Measurements from ENCODE around the gene CBFB. TPM values are rescaled to one million over a fixed set of nuclear protein-coding genes. Genes with fewer than 3 reads are reported as not detected.

The CBFB gene
- total and polyA plus RNA-seq, 2 experiments from 2014 or later = 47.4 to 59.0 TPM

DNA sequence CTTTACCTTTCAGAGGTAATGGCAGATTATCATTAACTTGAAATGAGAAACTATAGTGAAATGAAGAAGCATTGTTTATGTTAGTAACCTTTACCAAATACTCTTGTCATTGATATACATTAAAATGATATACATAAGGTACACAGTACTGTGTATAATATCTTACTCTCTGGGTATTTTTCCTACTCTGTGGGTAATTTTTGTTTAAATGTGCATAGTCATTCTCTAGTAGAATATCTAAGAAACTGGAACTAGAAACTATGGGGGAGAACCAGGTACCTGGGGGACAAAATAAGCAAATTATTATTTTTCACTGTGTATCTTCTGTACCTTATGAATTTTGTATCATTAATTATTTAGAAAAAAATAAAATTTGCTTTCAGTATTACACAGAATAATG, 60.2 kb downstream of the CBFB start:
- Histone ChIP-seq H3K9me3 (ENCODE audit: low read depth) (no peaks in the 10 kb centered on the region), H3K79me2 (peaks cover 11% of the 10 kb centered on the region)

DNA sequence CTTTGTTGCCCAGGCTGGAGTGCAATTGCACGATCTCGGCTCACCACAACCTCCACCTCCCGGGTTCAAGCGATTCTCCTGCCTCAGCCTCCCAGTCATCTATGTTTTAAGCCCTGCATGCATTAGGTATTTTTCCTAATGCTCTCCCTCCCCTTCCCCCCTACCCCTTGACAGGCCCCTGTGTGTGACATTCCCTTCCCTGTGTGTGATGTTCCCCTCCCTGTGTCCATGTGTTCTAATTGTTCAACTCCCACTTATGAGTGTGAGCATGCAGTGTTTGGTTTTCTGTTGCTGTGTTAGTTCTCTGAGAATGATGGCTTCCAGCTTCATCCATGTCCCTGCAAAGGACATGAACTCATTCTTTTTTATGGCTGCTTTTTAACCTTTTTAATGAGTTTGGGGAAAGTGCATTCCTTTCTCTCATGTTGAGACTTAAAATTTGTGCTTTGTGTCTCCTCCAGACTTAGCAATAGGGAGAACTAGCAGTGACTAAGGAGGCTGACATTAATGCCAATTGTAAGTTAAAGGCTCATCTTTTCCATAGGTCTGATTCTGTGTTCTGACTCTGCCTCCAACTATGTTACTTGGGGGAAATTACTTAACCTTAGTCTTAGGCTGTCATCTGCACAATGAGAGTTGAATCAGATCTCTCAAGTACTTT, 63.1 kb downstream of the CBFB start:
- H3K9me3 ChIP-seq (ENCODE audit: low read depth) = no peaks in the 10 kb centered on the region
- H3K4me2 ChIP-seq = no peak overlapping the region
- peaks cover 11% of the 10 kb centered on the region for H3K79me2 ChIP-seq
- no peak overlapping the region for H3K4me3 ChIP-seq
- H3K4me1 ChIP-seq (ENCODE audit: insufficient read depth) = no peaks in the 10 kb centered on the region
- H3K36me3 ChIP-seq (replicated peaks; ENCODE audit: insufficient read depth, low read depth) = no peaks in the 10 kb centered on the region
- DNase-seq (ENCODE audit: low spot score) = no peak
- no peaks in the 10 kb centered on the region for H3K9me2 ChIP-seq (replicated peaks; ENCODE audit: insufficient read depth)
- TF ChIP-seq, protein P1, sequence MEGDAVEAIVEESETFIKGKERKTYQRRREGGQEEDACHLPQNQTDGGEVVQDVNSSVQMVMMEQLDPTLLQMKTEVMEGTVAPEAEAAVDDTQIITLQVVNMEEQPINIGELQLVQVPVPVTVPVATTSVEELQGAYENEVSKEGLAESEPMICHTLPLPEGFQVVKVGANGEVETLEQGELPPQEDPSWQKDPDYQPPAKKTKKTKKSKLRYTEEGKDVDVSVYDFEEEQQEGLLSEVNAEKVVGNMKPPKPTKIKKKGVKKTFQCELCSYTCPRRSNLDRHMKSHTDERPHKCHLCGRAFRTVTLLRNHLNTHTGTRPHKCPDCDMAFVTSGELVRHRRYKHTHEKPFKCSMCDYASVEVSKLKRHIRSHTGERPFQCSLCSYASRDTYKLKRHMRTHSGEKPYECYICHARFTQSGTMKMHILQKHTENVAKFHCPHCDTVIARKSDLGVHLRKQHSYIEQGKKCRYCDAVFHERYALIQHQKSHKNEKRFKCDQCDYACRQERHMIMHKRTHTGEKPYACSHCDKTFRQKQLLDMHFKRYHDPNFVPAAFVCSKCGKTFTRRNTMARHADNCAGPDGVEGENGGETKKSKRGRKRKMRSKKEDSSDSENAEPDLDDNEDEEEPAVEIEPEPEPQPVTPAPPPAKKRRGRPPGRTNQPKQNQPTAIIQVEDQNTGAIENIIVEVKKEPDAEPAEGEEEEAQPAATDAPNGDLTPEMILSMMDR (IDR thresholded peaks at IDR 0.05; ENCODE audit: poor library complexity) = no peak
- H4K20me1 ChIP-seq (ENCODE audit: insufficient read depth, poor library complexity, severe bottlenecking) = no peaks in the 10 kb centered on the region
- H3K27me3 ChIP-seq = no peaks in the 10 kb centered on the region
- WGBS (ENCODE audit: low lambda C conversion rate, missing lambda C conversion rate) = 81% methylated on average over 4 of the region's 4 CpGs
- no peak overlapping the region for H2AFZ ChIP-seq
- H3K27ac ChIP-seq = peak overlapping the region; percentile 0

More for the DNA sequence above, 60.2 kb downstream of the CBFB start:
- H3K4me1 ChIP-seq (ENCODE audit: insufficient read depth) = no peaks in the 10 kb centered on the region
- H4K20me1 ChIP-seq (ENCODE audit: insufficient read depth, poor library complexity, severe bottlenecking) = no peaks in the 10 kb centered on the region
- no peak for DNase-seq (ENCODE audit: low spot score)
- H3K27ac ChIP-seq = no peak overlapping the region
- H3K9me2 ChIP-seq (replicated peaks; ENCODE audit: insufficient read depth) = no peaks in the 10 kb centered on the region
- no peak for TF ChIP-seq EZH2 (IDR thresholded peaks at IDR 0.05; ENCODE audit: borderline replicate concordance)
- TF ChIP-seq EZH2phosphoT487 (IDR thresholded peaks at IDR 0.05; ENCODE audit: low read depth, severe bottlenecking, unreplicated experiment) = no peak
- TF ChIP-seq, protein P1 (IDR thresholded peaks at IDR 0.05; ENCODE audit: poor library complexity) = no peak
- no peak overlapping the region for H3K4me3 ChIP-seq
- H3K36me3 ChIP-seq (replicated peaks; ENCODE audit: insufficient read depth, low read depth) = no peaks in the 10 kb centered on the region
- no peaks in the 10 kb centered on the region for H3K27me3 ChIP-seq
- H2AFZ ChIP-seq = no peak overlapping the region
- H3K4me2 ChIP-seq = no peak overlapping the region

DNA sequence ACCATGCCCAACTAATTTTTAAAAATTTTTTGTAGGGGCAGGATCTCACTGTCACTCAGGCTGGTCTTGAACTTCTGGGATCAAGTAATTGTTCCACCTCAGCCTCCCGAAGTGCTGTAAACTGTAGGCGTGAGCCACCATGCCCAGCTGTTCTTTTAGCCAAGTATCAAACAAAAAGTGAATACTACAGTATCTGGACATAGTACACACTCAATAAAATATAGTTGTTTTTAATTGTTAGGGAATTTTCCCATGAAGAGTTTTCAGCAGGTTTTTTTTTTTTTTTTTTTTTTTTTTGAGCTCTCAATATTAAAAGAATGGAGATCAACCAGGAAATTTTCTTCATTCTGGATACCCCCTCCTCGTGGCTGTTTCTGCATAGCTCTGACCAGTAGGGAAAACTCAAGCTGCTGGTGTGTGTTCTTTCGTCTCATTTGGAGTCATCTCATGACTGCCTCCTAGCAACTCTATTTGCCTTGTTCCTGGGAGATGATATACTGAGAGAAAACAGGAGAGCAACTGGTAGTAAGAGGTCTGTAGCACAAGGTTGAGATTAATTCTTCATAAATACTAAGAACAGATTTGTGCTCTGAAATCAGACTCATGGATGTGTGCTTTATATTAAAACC, 64.3 kb downstream of the CBFB start:
- no peaks in the 10 kb centered on the region for H3K9me2 ChIP-seq (replicated peaks; ENCODE audit: insufficient read depth)
- no peaks in the 10 kb centered on the region for H3K4me1 ChIP-seq (ENCODE audit: insufficient read depth)
- H3K4me2 ChIP-seq = no peak overlapping the region
- no peak overlapping the region for H3K4me3 ChIP-seq
- no peak overlapping the region for H3K27ac ChIP-seq
- no peaks in the 10 kb centered on the region for H3K36me3 ChIP-seq (replicated peaks; ENCODE audit: insufficient read depth, low read depth)
- 90% methylated on average over 4 of the region's 4 CpGs for WGBS (ENCODE audit: low lambda C conversion rate, missing lambda C conversion rate)
- peaks cover 8% of the 10 kb centered on the region for H3K79me2 ChIP-seq
- no peak overlapping the region for H2AFZ ChIP-seq
- no peaks in the 10 kb centered on the region for H3K27me3 ChIP-seq
- TF ChIP-seq EZH2 (IDR thresholded peaks at IDR 0.05; ENCODE audit: borderline replicate concordance) (no peak), EZH2phosphoT487 (IDR thresholded peaks at IDR 0.05; ENCODE audit: low read depth, severe bottlenecking, unreplicated experiment) (no peak)
- TF ChIP-seq, protein P1 (IDR thresholded peaks at IDR 0.05; ENCODE audit: poor library complexity) = no peak
- no peaks in the 10 kb centered on the region for H3K9me3 ChIP-seq (ENCODE audit: low read depth)
- H4K20me1 ChIP-seq (ENCODE audit: insufficient read depth, poor library complexity, severe bottlenecking) = no peaks in the 10 kb centered on the region
- DNase-seq (ENCODE audit: low spot score) = no peak

Measured in hepatocyte (in vitro differentiated cells).